HepG2 (cell line): Measurements from ENCODE around the gene STEAP3. TPM values are rescaled to one million over a fixed set of nuclear protein-coding genes. Genes with fewer than 3 reads are reported as not detected.

Source experiments
- CSRNP2 ChIP-seq: sonication (generic); formaldehyde crosslinking; conservative IDR thresholded peaks from 2 replicates; pipeline ENCODE4 v1.8.0; 2022; ENCODE audit warnings: low read depth, missing genetic modification reagents
- CTCF ChIP-seq: sonication (generic); formaldehyde crosslinking; IDR thresholded peaks from 2 replicates; pipeline ENCODE4 v1.5.0; 2020; ENCODE audit warnings: mild to moderate bottlenecking, missing genetic modification reagents, moderate library complexity
- ELK4 ChIP-seq: sonication (generic); formaldehyde crosslinking; IDR thresholded peaks from 2 replicates; pipeline ENCODE4 v1.9.0; 2021; ENCODE audit warnings: missing genetic modification reagents, borderline replicate concordance
- FOXO4 ChIP-seq: sonication (generic); formaldehyde crosslinking; conservative IDR thresholded peaks from 2 replicates; pipeline ENCODE4 v1.8.1; 2023; ENCODE audit warnings: missing genetic modification reagents
- HNRNPLL ChIP-seq: fragments of 200-400 bp; formaldehyde crosslinking; IDR thresholded peaks from 2 replicates; pipeline ENCODE4 v1.6.1; 2017; ENCODE audit warnings: mild to moderate bottlenecking, low read depth, low read length; ENCODE audit not compliant: poor library complexity, severe bottlenecking
- RAD21 ChIP-seq: fragments of 450-650 bp; formaldehyde crosslinking; IDR thresholded peaks from 2 replicates; pipeline ENCODE4 v1.5.0; 2020; ENCODE audit warnings: mild to moderate bottlenecking
- RELA ChIP-seq: sonication (generic); formaldehyde crosslinking; IDR thresholded peaks from 2 replicates; pipeline ENCODE4 v1.4.0; 2020; ENCODE audit warnings: missing genetic modification reagents
- SIN3B ChIP-seq: fragments of 150-350 bp; IDR thresholded peaks from 2 replicates; pipeline ENCODE4 v1.6.1; 2014; ENCODE audit warnings: low read length
- TCF7L2 ChIP-seq: IDR thresholded peaks from 2 replicates; pipeline ENCODE4 v1.6.1; 2011; ENCODE audit warnings: mild to moderate bottlenecking, low read depth, low read length, moderate library complexity
- TEAD2 ChIP-seq: sonication (generic); formaldehyde crosslinking; IDR thresholded peaks from 2 replicates; pipeline ENCODE4 v1.9.0; 2021; ENCODE audit warnings: missing genetic modification reagents
- ZBTB7B ChIP-seq: sonication (generic); formaldehyde crosslinking; IDR thresholded peaks from 2 replicates; pipeline ENCODE4 v1.4.0; 2020; ENCODE audit warnings: missing genetic modification reagents
- ZNF232 ChIP-seq: sonication (generic); formaldehyde crosslinking; IDR thresholded peaks from 2 replicates; pipeline ENCODE4 v1.4.0; 2020; ENCODE audit warnings: missing genetic modification reagents, borderline replicate concordance
- ZNF292 ChIP-seq: sonication (generic); formaldehyde crosslinking; IDR thresholded peaks from 2 replicates; pipeline ENCODE4 v1.8.1; 2022; ENCODE audit warnings: mild to moderate bottlenecking, low read depth, missing genetic modification reagents, borderline replicate concordance
- ZNF326 ChIP-seq: sonication (generic); formaldehyde crosslinking; IDR thresholded peaks from 2 replicates; pipeline ENCODE4 v1.4.0; 2020; ENCODE audit warnings: missing genetic modification reagents, borderline replicate concordance
- ZNF501 ChIP-seq: sonication (generic); formaldehyde crosslinking; IDR thresholded peaks from 2 replicates; pipeline ENCODE4 v1.5.1; 2020; ENCODE audit warnings: mild to moderate bottlenecking, moderate library complexity, missing genetic modification reagents
- polyA plus RNA-seq, 8 experiments: library from polyadenylated mRNA; depleted of rRNA in 3 of 8; stranded (reverse) in 7 of 8; unstranded in 1 of 8; fragments of >200 nt; fragmentation: Illumina TruSeq in 4 of 8; extraction: Trizol in 4 of 8; gene quantifications; 2 replicates each; pipeline versions ENCODE4 v1.2.1 to v1.2.3, GENCODE V29; 2011 to 2016; ENCODE audit warnings: low read depth in 4 of 8, missing spikeins in 1 of 8, mixed read lengths in 1 of 8; ENCODE audit not compliant: insufficient read depth in 1 of 8
- total RNA-seq, 5 experiments: library from RNA; depleted of rRNA; stranded (reverse); fragments of >200 nt; fragmentation: Illumina TruSeq; extraction: Trizol; gene quantifications; 2 replicates each; pipeline ENCODE4 v1.2.3, GENCODE V29; 2016; ENCODE audit warnings: low read depth in 1 of 5
- TF ChIP-seq, protein P1 (sequence below): sonication (generic); formaldehyde crosslinking; IDR thresholded peaks from 2 replicates; pipeline ENCODE4 v1.5.1; 2020; ENCODE audit warnings: mild to moderate bottlenecking, missing genetic modification reagents
- TF ChIP-seq, protein P2 (sequence below): sonication (generic); formaldehyde crosslinking; IDR thresholded peaks from 2 replicates; pipeline ENCODE4 v1.8.0; 2023; ENCODE audit warnings: mild to moderate bottlenecking, missing genetic modification reagents

Gene STEAP3
- total and polyA plus RNA-seq, 2 of the 13 experiments (the other 11 are each of a cell fraction or from before 2014, with no cell fraction given): 7.3 to 21.1 TPM

GRCh38 chr2:119223521-119224390, at the start of gene STEAP3 (continued):
- no peak for TF ChIP-seq FOXO4
- TF ChIP-seq RAD21 (CRISPR knock-in tag): peak; percentile 26
- TF ChIP-seq CTCF: 0 out of 2 replicates have a peak, but pooled peaks have one; percentile 10
- no peak for TF ChIP-seq ZNF326 (CRISPR knock-in tag)
- 0 out of 2 replicates have a peak, but pooled peaks have one; percentile 44 for TF ChIP-seq ZNF292 (CRISPR knock-in tag)
- TF ChIP-seq ELK4 (CRISPR knock-in tag): no peak; the same call in 1 of the 2 replicates
- TF ChIP-seq CSRNP2 (CRISPR knock-in tag): no peak
- TF ChIP-seq, protein P1, sequence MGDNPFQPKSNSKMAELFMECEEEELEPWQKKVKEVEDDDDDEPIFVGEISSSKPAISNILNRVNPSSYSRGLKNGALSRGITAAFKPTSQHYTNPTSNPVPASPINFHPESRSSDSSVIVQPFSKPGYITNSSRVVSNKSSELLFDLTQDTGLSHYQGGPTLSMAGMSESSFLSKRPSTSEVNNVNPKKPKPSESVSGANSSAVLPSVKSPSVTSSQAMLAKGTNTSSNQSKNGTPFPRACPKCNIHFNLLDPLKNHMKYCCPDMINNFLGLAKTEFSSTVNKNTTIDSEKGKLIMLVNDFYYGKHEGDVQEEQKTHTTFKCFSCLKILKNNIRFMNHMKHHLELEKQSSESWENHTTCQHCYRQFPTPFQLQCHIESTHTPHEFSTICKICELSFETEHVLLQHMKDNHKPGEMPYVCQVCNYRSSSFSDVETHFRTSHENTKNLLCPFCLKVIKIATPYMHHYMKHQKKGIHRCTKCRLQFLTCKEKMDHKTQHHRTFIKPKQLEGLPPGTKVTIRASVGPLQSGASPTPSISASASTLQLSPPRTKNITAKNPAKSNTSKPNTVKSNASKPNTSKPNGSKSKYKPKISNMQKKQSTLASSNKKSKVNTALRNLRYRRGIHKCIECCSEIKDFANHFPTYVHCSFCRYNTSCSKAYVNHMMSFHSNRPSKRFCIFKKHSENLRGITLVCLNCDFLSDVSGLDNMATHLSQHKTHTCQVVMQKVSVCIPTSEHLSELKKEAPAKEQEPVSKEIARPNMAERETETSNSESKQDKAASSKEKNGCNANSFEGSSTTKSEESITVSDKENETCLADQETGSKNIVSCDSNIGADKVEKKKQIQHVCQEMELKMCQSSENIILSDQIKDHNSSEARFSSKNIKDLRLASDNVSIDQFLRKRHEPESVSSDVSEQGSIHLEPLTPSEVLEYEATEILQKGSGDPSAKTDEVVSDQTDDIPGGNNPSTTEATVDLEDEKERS (CRISPR knock-in tag): peak; percentile 69; the same call in 1 of the 2 replicates
- TF ChIP-seq, protein P2, sequence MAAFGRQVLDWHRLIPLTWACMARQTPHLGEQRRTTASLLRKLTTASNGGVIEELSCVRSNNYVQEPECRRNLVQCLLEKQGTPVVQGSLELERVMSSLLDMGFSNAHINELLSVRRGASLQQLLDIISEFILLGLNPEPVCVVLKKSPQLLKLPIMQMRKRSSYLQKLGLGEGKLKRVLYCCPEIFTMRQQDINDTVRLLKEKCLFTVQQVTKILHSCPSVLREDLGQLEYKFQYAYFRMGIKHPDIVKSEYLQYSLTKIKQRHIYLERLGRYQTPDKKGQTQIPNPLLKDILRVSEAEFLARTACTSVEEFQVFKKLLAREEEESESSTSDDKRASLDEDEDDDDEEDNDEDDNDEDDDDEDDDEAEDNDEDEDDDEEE (CRISPR knock-in tag): no peak; the same call in 1 of the 2 replicates
- TF ChIP-seq HNRNPLL: peak; percentile 39
- TF ChIP-seq ZNF232 (CRISPR knock-in tag): peak; percentile 21; the same call in 1 of the 2 replicates
- no peak for TF ChIP-seq SIN3B
- TF ChIP-seq ZNF501: no peak
- TF ChIP-seq TCF7L2: no peak
- TF ChIP-seq TEAD2 (CRISPR knock-in tag): no peak
- TF ChIP-seq ZBTB7B: 0 out of 2 replicates have a peak, but pooled peaks have one; percentile 26
- TF ChIP-seq RELA (CRISPR knock-in tag): 0 out of 2 replicates have a peak, but pooled peaks have one; percentile 40
